ENCODE results near the gene MYO1C. TPM values are rescaled to one million over a fixed set of nuclear protein-coding genes. Genes with fewer than 3 reads are reported as not detected.
"Not testable (repeated sequence)": the region's sequence is repeated elsewhere in the genome, so short reads cannot be mapped to it uniquely, and the experiment has no call there.

Gene MYO1C
- total RNA-seq, 2 donors from 2014 or later, result 75.5 to 90.0 TPM

GRCh38 chr17:1509290-1509881 lies 16.9 kb upstream of the MYO1C start:
- H3K9ac ChIP-seq (ENCODE audit: extremely low read depth, low read length, poor library complexity, severe bottlenecking), result no peak overlapping the region
- H3K27ac Mint-ChIP-seq, result no peak overlapping the region
- H3K9me3 ChIP-seq (ENCODE audit: control insufficient read depth, low read length), result no peaks in the 10 kb centered on the region

GRCh38 chr17:1508709-1509108 lies 16.2 kb upstream of the MYO1C start:
- H3K4me3 ChIP-seq (ENCODE audit: low read length); H3K9ac ChIP-seq (ENCODE audit: extremely low read depth, low read length, poor library complexity, severe bottlenecking); DNase-seq; H3K9me3 Mint-ChIP-seq; H3K27ac Mint-ChIP-seq; H3K27ac ChIP-seq (ENCODE audit: low read depth, low read length); H3K4me1 Mint-ChIP-seq; H3K27me3 Mint-ChIP-seq (ENCODE audit: insufficient read depth); H3K4me1 ChIP-seq (ENCODE audit: control insufficient read depth, insufficient read depth, low read length); H3K27me3 ChIP-seq (ENCODE audit: control insufficient read depth, insufficient read depth, low read length, poor library complexity, severe bottlenecking); H3K9me3 ChIP-seq (ENCODE audit: control insufficient read depth, low read length); H3K4me3 Mint-ChIP-seq: not testable (repeated sequence)
- peaks cover 25% of the 10 kb centered on the region for H3K36me3 ChIP-seq (ENCODE audit: control insufficient read depth, insufficient read depth, low read length)
- peaks cover 34% of the 10 kb centered on the region for H3K36me3 Mint-ChIP-seq (ENCODE audit: low read depth)
- WGBS, 2 experiments (ENCODE audit: insufficient coverage in 1 of 2, insufficient read length in 1 of 2), result 95% methylated on average over 9 to 25 of the region's 25 CpGs

More at GRCh38 chr17:1509290-1509881, 16.9 kb upstream of the MYO1C start:
- Histone ChIP-seq H3K4me1 (ENCODE audit: control insufficient read depth, insufficient read depth, low read length) (no peaks in the 10 kb centered on the region), H3K4me3 (ENCODE audit: low read length) (no peak overlapping the region), H3K36me3 (ENCODE audit: control insufficient read depth, insufficient read depth, low read length) (peaks cover 23% of the 10 kb centered on the region), H3K27me3 (ENCODE audit: control insufficient read depth, insufficient read depth, low read length, poor library complexity, severe bottlenecking) (no peaks in the 10 kb centered on the region), H3K27ac (ENCODE audit: low read depth, low read length) (no peak overlapping the region)
- Mint-ChIP-seq H3K4me1 (no peaks in the 10 kb centered on the region), H3K4me3 (no peak overlapping the region), H3K27me3 (ENCODE audit: insufficient read depth) (no peaks in the 10 kb centered on the region), H3K36me3 (ENCODE audit: low read depth) (peaks cover 37% of the 10 kb centered on the region), H3K9me3 (no peaks in the 10 kb centered on the region)
- no peak for TF ChIP-seq CTCF (conservative IDR thresholded peaks at IDR 0.05)
- 93 to 94% methylated on average over 7 of the region's 7 CpGs for WGBS, 2 experiments (ENCODE audit: insufficient coverage in 1 of 2, insufficient read length in 1 of 2)
- DNase-seq, result peak; percentile 48

- Histone ChIP-seq H3K27ac (ENCODE audit: low read depth, low read length) (no peak overlapping the region), H3K27me3 (ENCODE audit: control insufficient read depth, insufficient read depth, low read length, poor library complexity, severe bottlenecking) (no peaks in the 10 kb centered on the region), H3K4me1 (ENCODE audit: control insufficient read depth, insufficient read depth, low read length) (no peaks in the 10 kb centered on the region), H3K9me3 (ENCODE audit: control insufficient read depth, low read length) (no peaks in the 10 kb centered on the region), H3K9ac (ENCODE audit: extremely low read depth, low read length, poor library complexity, severe bottlenecking) (no peak overlapping the region), H3K4me3 (ENCODE audit: low read length) (no peak overlapping the region), H3K36me3 (ENCODE audit: control insufficient read depth, insufficient read depth, low read length) (peaks cover 9% of the 10 kb centered on the region)
- H3K36me3 Mint-ChIP-seq (ENCODE audit: low read depth), result peaks cover 29% of the 10 kb centered on the region
- H3K4me3 Mint-ChIP-seq, result no peak overlapping the region
- no peak for DNase-seq
- no peaks in the 10 kb centered on the region for H3K9me3 Mint-ChIP-seq
- no peaks in the 10 kb centered on the region for H3K27me3 Mint-ChIP-seq (ENCODE audit: insufficient read depth)
- no peak overlapping the region for H3K27ac Mint-ChIP-seq
- no peaks in the 10 kb centered on the region for H3K4me1 Mint-ChIP-seq
- TF ChIP-seq CTCF (conservative IDR thresholded peaks at IDR 0.05), result no peak
- WGBS, 2 experiments (ENCODE audit: insufficient coverage in 1 of 2, insufficient read length in 1 of 2), result 88 to 93% methylated on average over 9 to 13 of the region's 13 CpGs
Measured at GRCh38 chr17:1506649-1507267, 14.3 kb upstream of the MYO1C start.
